Measurements from ENCODE around the gene WWOX.

DNA sequence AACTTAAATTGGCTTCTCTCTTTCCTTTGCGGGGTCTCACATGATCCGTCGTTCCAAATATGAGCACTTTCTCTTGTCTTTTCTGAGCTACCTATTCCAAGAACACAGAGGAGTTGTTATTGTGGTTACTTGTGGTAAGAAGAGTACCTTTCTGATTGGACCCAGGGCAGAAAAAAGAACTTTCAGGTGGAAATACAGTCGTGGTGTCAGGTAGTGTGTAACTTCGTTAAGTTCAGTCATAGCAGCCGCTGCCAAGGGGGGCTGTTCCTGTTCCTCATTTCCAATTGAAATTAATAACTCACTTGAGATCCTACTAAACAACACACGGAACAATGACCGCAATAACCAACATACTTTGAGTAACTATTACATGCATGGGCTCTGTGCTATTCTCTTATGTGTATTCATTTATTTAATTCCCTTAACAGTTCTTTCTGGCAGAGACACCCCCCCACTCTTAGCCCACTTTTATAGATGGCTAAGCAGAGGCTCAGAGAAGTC, 819.4 kb downstream of the WWOX start:
- TF ChIP-seq TAF1 (IDR thresholded peaks at IDR 0.05; ENCODE audit: low read depth, low read length): no peak
- TF ChIP-seq POLR2A (IDR thresholded peaks at IDR 0.05; ENCODE audit: low read depth, low read length): no peak
- TF ChIP-seq POLR2AphosphoS5 (IDR thresholded peaks at IDR 0.05; ENCODE audit: low read depth, low read length): no peak
- no peak for TF ChIP-seq PAX5 (IDR thresholded peaks at IDR 0.05; ENCODE audit: insufficient read depth, low read length, severe bottlenecking)

Data from GM12891 (cell line).